ENCODE data around the gene PXK.
A peak's percentile ranks its signal among the peaks of the same experiment; 100 is the strongest.

DNA sequence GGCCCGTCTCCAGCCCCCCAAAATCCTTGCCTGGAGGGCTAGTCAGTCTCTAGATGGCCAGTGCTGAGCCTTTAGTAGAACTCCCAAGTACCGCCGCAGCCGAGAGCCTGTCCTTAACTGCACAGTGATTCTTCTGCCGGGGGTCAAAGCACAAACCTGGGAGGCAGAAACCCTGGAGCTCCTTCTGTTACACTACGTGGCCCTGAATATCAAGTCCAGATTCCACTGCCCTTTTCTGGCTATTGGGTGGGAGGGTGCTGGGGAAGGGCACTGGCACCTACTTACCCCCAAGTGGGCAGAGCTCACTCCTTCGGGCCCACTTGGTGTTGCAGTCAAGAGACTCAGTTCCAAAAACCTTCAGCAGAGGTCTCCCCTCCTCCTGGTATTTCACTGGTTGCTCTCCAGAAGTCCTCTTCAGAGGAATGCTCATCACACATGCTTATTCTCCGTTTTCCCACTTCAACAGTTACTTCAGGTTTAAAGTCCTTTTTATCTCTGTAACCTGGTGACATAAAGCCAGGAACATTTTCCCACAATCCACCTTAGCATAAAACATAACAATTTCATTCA lies 90.1 kb downstream of the PXK start:
- TF ChIP-seq EZH2 (IDR thresholded peaks at IDR 0.05; ENCODE audit: low read depth), result no peak
- TF ChIP-seq, protein P1, sequence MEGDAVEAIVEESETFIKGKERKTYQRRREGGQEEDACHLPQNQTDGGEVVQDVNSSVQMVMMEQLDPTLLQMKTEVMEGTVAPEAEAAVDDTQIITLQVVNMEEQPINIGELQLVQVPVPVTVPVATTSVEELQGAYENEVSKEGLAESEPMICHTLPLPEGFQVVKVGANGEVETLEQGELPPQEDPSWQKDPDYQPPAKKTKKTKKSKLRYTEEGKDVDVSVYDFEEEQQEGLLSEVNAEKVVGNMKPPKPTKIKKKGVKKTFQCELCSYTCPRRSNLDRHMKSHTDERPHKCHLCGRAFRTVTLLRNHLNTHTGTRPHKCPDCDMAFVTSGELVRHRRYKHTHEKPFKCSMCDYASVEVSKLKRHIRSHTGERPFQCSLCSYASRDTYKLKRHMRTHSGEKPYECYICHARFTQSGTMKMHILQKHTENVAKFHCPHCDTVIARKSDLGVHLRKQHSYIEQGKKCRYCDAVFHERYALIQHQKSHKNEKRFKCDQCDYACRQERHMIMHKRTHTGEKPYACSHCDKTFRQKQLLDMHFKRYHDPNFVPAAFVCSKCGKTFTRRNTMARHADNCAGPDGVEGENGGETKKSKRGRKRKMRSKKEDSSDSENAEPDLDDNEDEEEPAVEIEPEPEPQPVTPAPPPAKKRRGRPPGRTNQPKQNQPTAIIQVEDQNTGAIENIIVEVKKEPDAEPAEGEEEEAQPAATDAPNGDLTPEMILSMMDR (conservative IDR thresholded peaks at IDR 0.05), result peak; percentile 38; the same call in 1 of the 2 replicates
